ENCODE results near the gene VASH1. TPM values are rescaled to one million over a fixed set of nuclear protein-coding genes. Genes with fewer than 3 reads are reported as not detected.
A peak's percentile ranks its signal among the peaks of the same experiment; 100 is the strongest.

Gene VASH1
- total RNA-seq, 6 donors from 2014 or later: 12.0 to 53.5 (median 28.2) TPM

- peak overlapping the region in 2 of 4 donors; percentile 89 to 96 for H3K27ac ChIP-seq
- H3K9me3 ChIP-seq: no peaks in the 10 kb centered on the region
- H3K36me3 ChIP-seq: peaks cover 0 to 33% (median 25%) of the 10 kb centered on the region in 4 donors
- ATAC-seq (ENCODE audit: low FRiP score in 2 of 2) (peak in 1 of 2 donors; percentile 47), DNase-seq (peak in 1 of 2 donors; percentile 58)
- WGBS, 2 donors: 4 to 6% methylated on average over 6 to 9 of the region's 9 CpGs
- H3K4me1 ChIP-seq: peaks cover 16 to 29% (median 18%) of the 10 kb centered on the region in 4 donors
- TF ChIP-seq CTCF (IDR thresholded peaks at IDR 0.05) (peak in 2 of 6 experiments; percentile 15 to 34), POLR2AphosphoS5 (IDR thresholded peaks at IDR 0.05) (no peak), EP300 (IDR thresholded peaks at IDR 0.05) (no peak), POLR2A (IDR thresholded peaks at IDR 0.05) (peak in 1 of 4 donors; percentile 56)
- peak overlapping the region in 3 of 4 donors; percentile 71 to 91 (median 73) for H3K4me3 ChIP-seq
- H3K27me3 ChIP-seq: no peaks in the 10 kb centered on the region
Observed at GRCh38 chr14:76810953-76811400, 49.7 kb downstream of the VASH1 start.

GRCh38 chr14:76811561-76811960, 50.3 kb downstream of the VASH1 start:
- WGBS, 2 donors: 41 to 50% methylated on average over 4 of the region's 4 CpGs
- H3K4me3 ChIP-seq: peak overlapping the region in 3 of 4 donors; percentile 71 to 91 (median 73)
- H3K4me1 ChIP-seq: peaks cover 16 to 29% (median 18%) of the 10 kb centered on the region in 4 donors
- TF ChIP-seq POLR2A (IDR thresholded peaks at IDR 0.05) (no peak), EP300 (IDR thresholded peaks at IDR 0.05) (no peak)
- peaks cover 0 to 27% (median 21%) of the 10 kb centered on the region in 4 donors for H3K36me3 ChIP-seq
- H3K27me3 ChIP-seq: no peaks in the 10 kb centered on the region
- peak overlapping the region; percentile 87 to 96 (median 89) for H3K27ac ChIP-seq
- H3K9me3 ChIP-seq: no peaks in the 10 kb centered on the region
- no peak for ATAC-seq (ENCODE audit: low FRiP score in 2 of 2)
- no peak for DNase-seq

DNA sequence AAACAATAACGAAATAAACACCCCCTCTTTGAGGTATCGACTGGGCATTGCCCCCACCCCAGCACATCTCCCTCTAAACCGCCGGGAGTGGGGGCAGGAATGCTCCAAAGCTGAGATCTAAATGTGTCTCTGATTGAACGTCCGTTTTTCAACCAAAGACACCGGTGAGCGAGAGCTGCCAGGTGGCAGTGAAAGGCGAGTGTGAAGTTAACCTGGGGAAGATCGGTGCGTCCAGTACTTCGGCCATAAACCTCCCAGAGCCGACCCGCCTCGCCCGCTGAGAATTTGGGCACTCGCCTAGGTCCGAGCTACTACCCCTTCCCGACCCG, 50.8 kb downstream of the VASH1 start:
- H3K4me3 ChIP-seq: peak overlapping the region; percentile 71 to 91 (median 78)
- DNase-seq (no peak), ATAC-seq (ENCODE audit: low FRiP score in 2 of 2) (no peak)
- whole genome bisulfite sequencing, 2 donors: 0 to 1% methylated on average over 4 to 20 of the region's 20 CpGs
- H3K36me3 ChIP-seq: peaks cover 0 to 22% (median 16%) of the 10 kb centered on the region in 4 donors
- H3K27ac ChIP-seq: peak overlapping the region; percentile 87 to 96 (median 89)
- no peaks in the 10 kb centered on the region for H3K27me3 ChIP-seq
- no peaks in the 10 kb centered on the region for H3K9me3 ChIP-seq
- TF ChIP-seq POLR2AphosphoS5 (IDR thresholded peaks at IDR 0.05): no peak
- no peak for TF ChIP-seq EP300 (IDR thresholded peaks at IDR 0.05)
- TF ChIP-seq CTCF (IDR thresholded peaks at IDR 0.05): no peak
- no peak for TF ChIP-seq POLR2A (IDR thresholded peaks at IDR 0.05)
- peaks cover 16 to 29% (median 18%) of the 10 kb centered on the region in 4 donors for H3K4me1 ChIP-seq

DNA sequence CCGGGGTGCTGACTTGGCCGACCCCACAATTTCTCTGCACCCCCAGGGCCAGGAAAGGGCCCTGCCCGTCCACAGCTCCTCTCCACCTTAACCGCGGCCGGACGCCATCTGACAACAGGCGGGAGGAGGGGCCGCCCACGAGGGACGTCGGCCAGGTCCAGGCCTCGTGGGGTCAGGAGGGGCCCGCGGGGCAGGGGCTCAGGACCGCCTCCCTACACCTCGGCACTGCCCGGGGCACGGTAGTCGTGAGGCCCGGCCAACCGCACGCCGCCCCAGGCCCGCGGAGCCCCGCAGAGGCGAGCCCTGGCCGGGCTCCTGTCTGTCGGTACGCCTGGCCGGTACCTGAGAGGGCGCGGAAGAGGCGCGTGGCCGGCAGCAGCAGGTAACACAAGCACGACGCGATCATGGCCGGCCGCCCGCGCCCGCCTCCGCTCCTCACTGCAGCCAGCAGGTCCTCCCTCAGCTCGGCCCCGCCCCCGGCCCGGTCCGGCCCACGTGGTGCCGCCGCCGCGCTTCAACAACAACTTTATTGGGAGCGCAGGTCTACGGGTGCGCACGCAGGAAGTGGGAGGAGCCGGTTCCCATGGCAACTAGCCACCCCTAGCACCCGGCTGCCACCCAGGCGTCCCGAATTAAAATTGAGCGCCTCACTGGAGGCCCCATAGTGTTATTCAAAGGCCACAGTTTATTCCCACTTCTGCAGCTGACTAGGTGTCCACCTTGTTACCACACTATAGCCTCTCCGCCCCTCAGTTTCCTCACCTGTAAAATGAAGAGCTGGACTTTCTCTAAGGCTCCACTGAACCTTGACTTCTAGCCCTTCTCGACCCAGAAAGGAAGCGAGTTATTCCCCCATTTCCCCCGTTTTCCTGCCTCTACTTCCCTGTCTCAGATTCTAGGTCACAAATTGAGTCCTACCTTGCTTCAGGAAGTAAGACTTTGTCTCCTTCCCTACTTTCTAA, 51.4 kb downstream of the VASH1 start, which contains the start of gene ANGEL1:
ANGEL1 (minus strand) TSS at position 461 of the 962 bp plus-strand sequence; CDS start at position 406, 55 bp downstream.
- 6 to 28% methylated on average over 11 to 46 of the region's 69 CpGs for WGBS, 2 donors
- TF ChIP-seq EP300 (IDR thresholded peaks at IDR 0.05) (peak in 1 of 4 donors; percentile 79), POLR2A (IDR thresholded peaks at IDR 0.05) (peak; percentile 30 to 98 (median 90)), POLR2AphosphoS5 (IDR thresholded peaks at IDR 0.05) (peak; percentile 90), CTCF (IDR thresholded peaks at IDR 0.05) (peak in 3 of 6 experiments; percentile 9 to 36 (median 21))
- H3K36me3 ChIP-seq: peaks cover 0 to 16% (median 10%) of the 10 kb centered on the region in 4 donors
- ATAC-seq (ENCODE audit: low FRiP score in 2 of 2) (peak; percentile 95), DNase-seq (peak; percentile 98 to 100)
- H3K4me3 ChIP-seq: peak within 1 kb of the TSS; percentile 71 to 91 (median 78)
- H3K9me3 ChIP-seq: no peaks in the 10 kb centered on the region
- no peaks in the 10 kb centered on the region for H3K27me3 ChIP-seq
- peaks cover 16 to 29% (median 18%) of the 10 kb centered on the region in 4 donors for H3K4me1 ChIP-seq
- H3K27ac ChIP-seq: peak within 1 kb of the TSS; percentile 87 to 96 (median 89)
